HUES6 (cell line): ENCODE results near the gene GEMIN8.

Experiments
- H3K27ac ChIP-seq: 2 replicates; pipeline ENCODE4 v1.7.0; 2013; ENCODE audit warnings: low read depth, mild to moderate bottlenecking, low read length, inconsistent platforms
- H3K27me3 ChIP-seq: 2 replicates; pipeline ENCODE4 v1.6.1; 2013; ENCODE audit warnings: low read length; ENCODE audit not compliant: control insufficient read depth, insufficient read depth
- H3K36me3 ChIP-seq: 2 replicates; pipeline ENCODE4 v1.6.1; 2013; ENCODE audit warnings: low read length; ENCODE audit not compliant: control insufficient read depth, insufficient read depth
- H3K4me1 ChIP-seq: 2 replicates; pipeline ENCODE4 v1.6.1; 2013; ENCODE audit warnings: low read length; ENCODE audit not compliant: control insufficient read depth, insufficient read depth
- H3K4me3 ChIP-seq: 2 replicates; pipeline ENCODE4 v1.5.1; 2013; ENCODE audit warnings: low read depth, low read length
- H3K9ac ChIP-seq: one replicate; pipeline ENCODE4 v1.6.1; 2013; ENCODE audit warnings: mild to moderate bottlenecking, low read length
- H3K9me3 ChIP-seq: 2 replicates; pipeline ENCODE4 v1.6.1; 2013; ENCODE audit warnings: low read depth, low read length; ENCODE audit not compliant: control insufficient read depth, insufficient read depth

Gene GEMIN8

DNA sequence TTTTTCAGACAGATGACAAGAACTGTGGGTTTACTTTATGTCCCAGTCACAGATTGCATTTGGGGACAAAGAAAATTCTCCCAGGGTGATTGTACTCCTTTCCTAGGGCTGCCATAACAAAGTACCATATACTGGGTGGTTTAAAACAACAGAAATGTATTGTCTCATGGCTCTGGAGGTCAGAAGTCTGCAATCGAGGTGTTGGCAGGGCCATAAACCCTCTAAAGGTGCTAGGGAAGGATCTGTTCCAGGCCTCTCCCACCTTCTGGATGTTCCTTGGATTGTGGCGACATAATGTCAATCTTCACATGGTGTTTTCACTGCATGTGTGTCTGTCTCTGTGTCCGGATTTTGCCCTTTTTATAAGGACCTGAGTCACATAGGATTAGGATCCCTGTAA lies 12.3 kb downstream of the GEMIN8 start:
- H3K27ac ChIP-seq, result no peak overlapping the region
- no peaks in the 10 kb centered on the region; the same call in 1 of the 2 replicates for H3K27me3 ChIP-seq
- H3K4me1 ChIP-seq, result no peaks in the 10 kb centered on the region
- H3K4me3 ChIP-seq, result no peak overlapping the region
- H3K9ac ChIP-seq, result no peak overlapping the region
- peaks cover 7% of the 10 kb centered on the region for H3K9me3 ChIP-seq
- H3K36me3 ChIP-seq, result peaks cover 69% of the 10 kb centered on the region

DNA sequence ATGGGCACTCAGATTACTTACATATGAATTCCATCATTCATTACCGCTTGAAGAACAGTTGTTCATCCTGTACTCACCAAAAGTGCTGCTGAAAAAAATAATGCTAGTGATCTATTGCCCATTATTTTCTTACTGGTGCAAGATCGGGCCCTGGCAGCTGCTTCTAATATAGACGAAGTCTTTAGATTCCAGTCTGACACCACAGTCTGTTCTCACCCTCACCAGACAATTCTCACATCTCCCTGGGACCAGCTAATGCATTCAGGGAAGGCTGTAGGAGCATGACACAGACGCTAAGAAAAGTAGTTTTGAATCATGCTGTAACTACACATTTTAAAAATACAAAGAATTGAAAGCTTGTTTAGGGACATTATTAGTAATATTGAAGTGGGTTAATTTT lies 13.8 kb downstream of the GEMIN8 start:
- Histone ChIP-seq H3K9me3 (peaks cover 4% of the 10 kb centered on the region; the same call in 1 of the 2 replicates), H3K27me3 (no peaks in the 10 kb centered on the region; the same call in 1 of the 2 replicates), H3K27ac (no peak overlapping the region), H3K4me3 (no peak overlapping the region), H3K4me1 (no peaks in the 10 kb centered on the region), H3K36me3 (peaks cover 66% of the 10 kb centered on the region), H3K9ac (no peak overlapping the region)

DNA sequence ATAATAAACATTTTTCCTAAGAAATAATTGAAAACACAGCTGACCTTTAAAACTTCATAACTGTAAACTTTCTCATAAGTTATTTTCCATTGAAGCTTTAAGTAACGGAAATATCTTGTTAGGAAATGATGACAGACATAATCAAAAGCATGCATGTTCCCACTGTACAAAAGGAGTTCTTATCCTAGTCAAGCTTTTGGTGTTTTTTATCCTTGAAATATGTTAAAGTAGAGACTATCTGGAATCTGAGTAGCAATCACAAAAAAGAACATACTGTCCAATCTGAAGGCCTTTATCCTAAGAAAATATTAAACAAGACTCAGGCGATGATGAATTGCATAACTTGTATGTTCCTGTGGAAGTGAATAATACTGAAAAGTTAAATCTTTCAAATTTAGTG lies 14.4 kb downstream of the GEMIN8 start:
- H3K4me1 ChIP-seq, result no peaks in the 10 kb centered on the region
- H3K9ac ChIP-seq, result no peak overlapping the region
- H3K27ac ChIP-seq, result no peak overlapping the region
- H3K4me3 ChIP-seq, result no peak overlapping the region
- H3K9me3 ChIP-seq, result peaks cover 4% of the 10 kb centered on the region; the same call in 1 of the 2 replicates
- no peaks in the 10 kb centered on the region; the same call in 1 of the 2 replicates for H3K27me3 ChIP-seq
- H3K36me3 ChIP-seq, result peaks cover 59% of the 10 kb centered on the region

DNA sequence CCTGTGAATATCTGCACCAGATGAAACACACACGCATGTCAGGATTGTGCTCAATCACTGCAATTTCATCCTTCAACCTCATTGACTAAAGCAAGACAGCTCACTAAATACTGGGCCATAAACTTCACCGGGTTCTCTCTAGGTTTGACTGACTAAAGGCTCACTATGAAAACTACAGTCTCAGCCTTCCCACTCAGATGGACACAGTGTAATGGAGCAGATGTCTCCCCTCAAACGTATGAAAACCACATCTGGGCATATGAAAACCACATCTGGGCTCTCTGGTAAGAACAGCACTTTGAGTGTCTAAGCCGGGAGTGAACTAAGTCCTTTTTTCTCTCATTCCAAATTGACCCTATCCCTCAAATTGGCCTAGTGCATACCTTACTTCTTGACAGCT lies 15.2 kb downstream of the GEMIN8 start:
- no peak overlapping the region for H3K9ac ChIP-seq
- no peaks in the 10 kb centered on the region; the same call in 1 of the 2 replicates for H3K4me1 ChIP-seq
- no peak overlapping the region for H3K4me3 ChIP-seq
- peaks cover 4% of the 10 kb centered on the region; the same call in 1 of the 2 replicates for H3K9me3 ChIP-seq
- H3K36me3 ChIP-seq, result peaks cover 55% of the 10 kb centered on the region
- no peaks in the 10 kb centered on the region; the same call in 1 of the 2 replicates for H3K27me3 ChIP-seq
- H3K27ac ChIP-seq, result no peak overlapping the region

DNA sequence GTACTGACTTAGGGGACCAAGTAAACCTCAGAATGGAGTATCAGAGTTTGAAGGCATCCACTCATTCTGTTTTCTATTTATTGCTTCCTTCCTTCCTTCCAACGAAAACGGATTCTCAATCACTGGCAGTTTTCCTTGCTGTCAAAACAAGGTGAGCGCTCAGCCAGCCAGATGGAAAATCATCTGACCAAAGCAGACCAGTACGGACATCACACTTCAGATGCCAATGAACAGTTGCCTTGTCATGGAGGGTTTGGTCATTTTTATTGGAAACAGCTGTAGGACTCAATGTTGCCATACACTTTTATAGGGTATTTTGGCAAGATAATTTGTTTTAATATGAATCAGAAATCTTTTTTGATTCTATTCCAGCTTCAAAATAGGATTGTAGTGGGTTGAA lies 16.6 kb downstream of the GEMIN8 start:
- H3K27me3 ChIP-seq, result no peaks in the 10 kb centered on the region; the same call in 1 of the 2 replicates
- no peak overlapping the region for H3K4me3 ChIP-seq
- peaks cover 4% of the 10 kb centered on the region; the same call in 1 of the 2 replicates for H3K9me3 ChIP-seq
- H3K27ac ChIP-seq, result no peak overlapping the region
- H3K36me3 ChIP-seq, result peaks cover 57% of the 10 kb centered on the region
- no peak overlapping the region for H3K9ac ChIP-seq
- no peaks in the 10 kb centered on the region; the same call in 1 of the 2 replicates for H3K4me1 ChIP-seq

DNA sequence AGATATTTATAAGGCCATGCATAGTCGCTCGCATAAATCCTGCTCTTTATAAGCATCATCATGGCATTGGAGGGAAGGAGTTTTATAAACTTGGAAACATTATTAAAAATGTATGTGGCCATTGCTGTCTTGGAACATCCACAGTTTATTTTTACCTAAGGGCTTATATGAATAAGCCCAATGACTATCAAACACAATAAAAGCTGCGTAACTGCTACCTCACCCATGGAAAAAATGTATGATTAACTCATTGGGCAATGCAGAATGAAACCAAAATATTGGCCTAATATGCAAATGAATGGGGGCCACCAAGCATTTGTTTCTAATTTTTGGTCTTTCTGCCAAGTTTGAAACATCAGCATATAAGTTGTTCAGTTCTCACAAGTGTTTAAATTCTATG lies 19.1 kb downstream of the GEMIN8 start:
- no peak overlapping the region for H3K27ac ChIP-seq
- H3K4me1 ChIP-seq, result no peaks in the 10 kb centered on the region; the same call in 1 of the 2 replicates
- H3K36me3 ChIP-seq, result peaks cover 53% of the 10 kb centered on the region
- no peak overlapping the region for H3K4me3 ChIP-seq
- no peak overlapping the region for H3K9ac ChIP-seq
- no peaks in the 10 kb centered on the region; the same call in 1 of the 2 replicates for H3K27me3 ChIP-seq
- peaks cover 4% of the 10 kb centered on the region; the same call in 1 of the 2 replicates for H3K9me3 ChIP-seq

DNA sequence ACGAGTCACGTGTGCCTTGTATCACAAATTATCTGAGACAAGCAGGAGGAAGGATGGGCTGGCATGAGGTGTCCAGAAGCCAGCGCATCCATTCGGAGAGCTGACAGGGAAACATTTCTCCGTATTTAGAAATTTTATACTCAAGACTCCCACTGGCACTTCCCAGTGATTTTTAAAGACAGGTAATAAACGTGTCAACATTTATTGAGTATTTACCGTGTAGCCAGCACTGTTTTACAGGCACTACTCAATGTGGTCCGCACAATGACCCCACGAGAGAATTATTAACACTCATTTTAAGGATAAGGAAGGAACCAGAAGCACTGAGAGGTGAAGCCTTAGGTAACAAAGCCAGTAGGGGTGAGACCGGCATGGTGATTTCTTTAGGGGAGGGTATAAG lies 23.2 kb downstream of the GEMIN8 start:
- peaks cover 33% of the 10 kb centered on the region for H3K36me3 ChIP-seq
- H3K9me3 ChIP-seq, result no peaks in the 10 kb centered on the region
- H3K27ac ChIP-seq, result no peak overlapping the region; the same call in 1 of the 2 replicates
- no peak overlapping the region for H3K4me3 ChIP-seq
- H3K9ac ChIP-seq, result no peak overlapping the region
- H3K4me1 ChIP-seq, result no peaks in the 10 kb centered on the region; the same call in 1 of the 2 replicates
- no peaks in the 10 kb centered on the region; the same call in 1 of the 2 replicates for H3K27me3 ChIP-seq

DNA sequence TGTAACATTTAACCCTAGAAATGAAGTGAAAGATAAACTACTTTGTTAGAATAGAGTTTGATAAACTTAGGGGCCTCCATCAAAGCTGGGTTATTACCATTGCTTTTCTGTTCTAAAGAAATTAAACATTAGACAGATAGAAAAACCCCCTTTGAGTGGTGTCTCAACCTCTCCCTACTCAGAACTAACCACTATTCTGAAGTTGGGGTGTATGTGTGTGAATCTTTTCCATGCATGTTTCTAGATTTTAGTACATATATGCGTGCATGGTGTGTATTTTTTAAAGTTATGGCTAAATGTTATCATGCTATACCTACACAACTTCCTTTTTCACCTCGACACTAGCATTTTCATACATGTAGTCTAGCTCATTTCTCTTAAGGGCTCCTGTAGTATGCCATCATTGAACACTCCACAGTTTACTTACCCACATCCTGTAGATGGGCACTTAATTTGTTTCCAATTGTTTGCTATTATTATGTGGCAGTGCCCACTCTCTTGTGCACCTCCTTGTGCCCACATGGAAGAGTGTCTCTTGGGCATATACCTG lies 25.7 kb downstream of the GEMIN8 start:
- no peak overlapping the region for H3K9ac ChIP-seq
- peaks cover 24% of the 10 kb centered on the region for H3K36me3 ChIP-seq
- no peaks in the 10 kb centered on the region for H3K9me3 ChIP-seq
- no peaks in the 10 kb centered on the region; the same call in 1 of the 2 replicates for H3K27me3 ChIP-seq
- no peak overlapping the region for H3K4me3 ChIP-seq
- H3K27ac ChIP-seq, result no peak overlapping the region
- no peaks in the 10 kb centered on the region for H3K4me1 ChIP-seq

DNA sequence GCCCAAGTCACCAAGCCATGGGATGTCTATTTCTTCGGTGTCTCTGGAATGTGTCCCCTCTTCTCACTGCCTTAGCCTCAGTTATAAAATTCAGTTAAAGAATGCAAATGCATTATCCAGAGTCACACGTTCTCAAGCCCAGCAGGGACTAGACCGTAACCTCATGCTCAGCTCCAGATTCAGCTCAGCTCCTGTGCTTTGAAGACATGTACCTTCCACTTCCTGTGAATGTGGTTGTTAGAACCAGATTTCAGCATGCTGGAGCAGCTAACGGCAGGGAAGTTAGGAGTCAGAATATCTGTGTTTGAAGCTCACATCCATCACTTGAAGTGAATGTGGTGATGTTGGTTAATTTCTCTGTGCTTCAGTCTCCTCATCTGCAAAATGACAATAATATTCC lies 26.7 kb downstream of the GEMIN8 start:
- H3K36me3 ChIP-seq, result peaks cover 15% of the 10 kb centered on the region

DNA sequence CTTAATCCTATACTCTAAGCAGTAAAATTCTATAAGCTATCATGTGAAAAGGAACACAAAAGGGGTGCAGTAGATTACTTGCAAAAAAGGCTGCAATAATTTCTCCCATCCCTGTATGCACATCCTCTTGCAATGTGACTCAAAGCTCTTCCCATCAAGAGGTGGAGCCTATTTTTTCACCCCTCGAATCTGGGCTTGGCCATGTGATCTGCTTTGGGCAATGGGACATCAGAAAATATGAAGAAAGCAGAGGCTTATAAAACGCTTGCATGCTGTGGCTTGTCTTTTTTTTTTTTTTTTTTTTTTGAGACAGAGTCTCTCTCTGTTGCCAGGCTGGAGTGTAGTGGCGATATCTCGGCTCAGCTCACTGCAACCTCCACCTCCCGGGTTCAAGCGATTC lies 33.0 kb downstream of the GEMIN8 start:
- no peaks in the 10 kb centered on the region for H3K36me3 ChIP-seq
- H3K4me3 ChIP-seq, result no peak overlapping the region
- no peak overlapping the region for H3K9ac ChIP-seq
- no peak overlapping the region for H3K27ac ChIP-seq
- no peaks in the 10 kb centered on the region for H3K4me1 ChIP-seq
- no peaks in the 10 kb centered on the region for H3K9me3 ChIP-seq
- H3K27me3 ChIP-seq, result peaks cover 5% of the 10 kb centered on the region; the same call in 1 of the 2 replicates

More for the DNA sequence above, 26.7 kb downstream of the GEMIN8 start:
- Histone ChIP-seq H3K27ac (no peak overlapping the region), H3K9me3 (no peaks in the 10 kb centered on the region), H3K4me1 (no peaks in the 10 kb centered on the region), H3K9ac (no peak overlapping the region), H3K4me3 (no peak overlapping the region), H3K27me3 (no peaks in the 10 kb centered on the region; the same call in 1 of the 2 replicates)

DNA sequence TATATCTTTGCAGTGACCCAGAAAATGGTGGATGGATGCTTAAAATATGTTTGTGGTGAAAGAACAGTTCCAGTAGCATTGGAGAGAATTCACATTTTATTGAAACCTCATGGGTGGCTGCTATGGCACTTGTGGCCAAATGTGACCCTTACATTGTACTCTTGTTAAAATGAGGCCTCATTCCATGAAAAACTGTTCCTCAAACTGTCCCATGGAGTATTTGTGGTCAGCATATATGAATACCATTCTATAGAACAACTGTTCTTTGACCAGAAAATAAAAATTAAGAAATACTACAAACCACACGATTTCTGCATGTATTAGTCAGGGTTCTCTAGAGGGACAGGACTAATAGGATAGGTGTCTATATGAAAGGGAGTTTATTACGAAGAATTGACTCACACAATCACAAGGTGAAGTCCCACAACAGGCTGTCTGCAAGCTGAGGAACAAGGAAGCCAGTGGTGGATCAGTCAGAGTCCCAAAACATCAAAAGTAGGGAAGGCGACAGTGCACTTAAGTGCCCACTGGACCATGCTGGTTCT lies 35.1 kb downstream of the GEMIN8 start:
- Histone ChIP-seq H3K9me3 (no peaks in the 10 kb centered on the region), H3K4me3 (no peak overlapping the region), H3K9ac (no peak overlapping the region), H3K36me3 (no peaks in the 10 kb centered on the region), H3K27ac (no peak overlapping the region), H3K27me3 (peaks cover 5% of the 10 kb centered on the region; the same call in 1 of the 2 replicates), H3K4me1 (0 out of 2 replicates have a peak, but pooled peaks cover 2% of the 10 kb centered on the region)
